Caco-2 (cell line): ENCODE measurements around the gene PNPLA8. TPM values are rescaled to one million over a fixed set of nuclear protein-coding genes. Genes with fewer than 3 reads are reported as not detected.

Source experiments
- BruUV-seq: library from RNA; stranded (reverse); fragments of 400-500 nt; replicated peaks from 2 replicates; lab custom pipeline; 2021; lab: Mats Ljungman, UMichigan
- CTCF ChIA-PET: fragments of 300-600 bp; sonication (Branson Sonifier 250); formaldehyde crosslinking; loops from one replicate; lab custom pipeline; 2022; ENCODE audit warnings: antibody characterized with exemption; lab: Charles Lee
- POLR2A ChIA-PET: fragments of 300-600 bp; sonication (Branson Sonifier 250); formaldehyde crosslinking; loops from one replicate; lab custom pipeline; 2022; ENCODE audit warnings: antibody characterized with exemption; lab: Charles Lee
- DNase-seq, 2 experiments: peaks; one replicate each; pipeline versions ENCODE4 v3.0.0 to v3.0.0-alpha.2; 2020 to 2022
- H3K27me3 ChIP-seq: replicated peaks from 2 replicates; pipeline ENCODE4 v1.6.0; 2011; ENCODE audit warnings: low read length; ENCODE audit not compliant: control insufficient read depth, insufficient read depth
- H3K36me3 ChIP-seq: 2 replicates; pipeline ENCODE4 v1.5.1; 2011; ENCODE audit warnings: low read length; ENCODE audit not compliant: control insufficient read depth, insufficient read depth
- H3K4me1 ChIP-seq: fragments of 250-450 bp; sonication (Bioruptor Pico); 2 replicates; pipeline ENCODE4 v1.5.1; 2020; ENCODE audit warnings: mild to moderate bottlenecking
- H3K4me3 ChIP-seq: 2 replicates; pipeline ENCODE4 v1.5.1; 2011; ENCODE audit warnings: low read depth, mild to moderate bottlenecking, control low read depth, low read length
- H3K9me3 ChIP-seq: fragments of 250-450 bp; sonication (Bioruptor Pico); 2 replicates; pipeline ENCODE4 v1.5.1; 2020; ENCODE audit warnings: mild to moderate bottlenecking, moderate library complexity
- H3K27ac Mint-ChIP-seq: one replicate; pipeline ENCODE4 v1.8.0; 2022; ENCODE audit warnings: mixed read lengths; ENCODE audit not compliant: unreplicated experiment
- H3K27me3 Mint-ChIP-seq: one replicate; pipeline ENCODE4 v1.8.0; 2022; ENCODE audit warnings: mixed read lengths; ENCODE audit not compliant: insufficient read depth, unreplicated experiment
- H3K36me3 Mint-ChIP-seq: one replicate; pipeline ENCODE4 v1.8.0; 2022; ENCODE audit warnings: mild to moderate bottlenecking, mixed read lengths; ENCODE audit not compliant: insufficient read depth, unreplicated experiment
- H3K4me1 Mint-ChIP-seq: one replicate; pipeline ENCODE4 v1.8.0; 2022; ENCODE audit warnings: low read depth, mixed read lengths; ENCODE audit not compliant: unreplicated experiment
- H3K4me3 Mint-ChIP-seq: one replicate; pipeline ENCODE4 v1.8.0; 2022; ENCODE audit warnings: mild to moderate bottlenecking, moderate library complexity, mixed read lengths; ENCODE audit not compliant: unreplicated experiment
- H3K9me3 Mint-ChIP-seq: one replicate; pipeline ENCODE4 v1.8.0; 2022; ENCODE audit warnings: mixed read lengths; ENCODE audit not compliant: unreplicated experiment
- CTCF ChIP-seq, 2 experiments: fragments of 200-600 bp in 1 of 2; IDR thresholded peaks; 1 replicate in 1 of 2; 2 replicates in 1 of 2; pipeline versions ENCODE4 v1.5.1 to v1.8.0; 2011 to 2022; ENCODE audit warnings: antibody characterized with exemption in 1 of 2, control low read depth in 1 of 2, inconsistent platforms in 1 of 2, low read depth in 1 of 2, low read length in 1 of 2, mild to moderate bottlenecking in 1 of 2, moderate library complexity in 1 of 2; ENCODE audit not compliant: insufficient read depth in 1 of 2, severe bottlenecking in 1 of 2, unreplicated experiment in 1 of 2
- intact Hi-C: fragments of 100-400 bp; cut with micrococcal nuclease; formaldehyde crosslinking; loops from one replicate; pipeline ENCODE4 v1.10.0; 2022; ENCODE audit not compliant: unreplicated experiment
- total RNA-seq: library from RNA; stranded (reverse); gene quantifications from 2 replicates; pipeline ENCODE4 v1.2.3, GENCODE V29; 2022

PNPLA8 gene
- total RNA-seq, 1 experiment from 2014 or later = 15.3 TPM

GRCh38 chr7:108431099-108431498, 94.8 kb downstream of the PNPLA8 start:
- CTCF ChIA-PET = no interaction called here
- Mint-ChIP-seq H3K4me1 (peaks cover 16% of the 10 kb centered on the region), H3K27me3 (no peaks in the 10 kb centered on the region), H3K36me3 (peaks cover 17% of the 10 kb centered on the region), H3K9me3 (no peaks in the 10 kb centered on the region), H3K27ac (no peak overlapping the region), H3K4me3 (no peak overlapping the region)
- Histone ChIP-seq H3K36me3 (no peaks in the 10 kb centered on the region), H3K27me3 (no peaks in the 10 kb centered on the region), H3K9me3 (no peaks in the 10 kb centered on the region), H3K4me3 (no peak overlapping the region), H3K4me1 (peaks cover 29% of the 10 kb centered on the region)
- BruUV-seq = no TSS peak
- no peak for DNase-seq
- POLR2A ChIA-PET = no interaction called here
- intact Hi-C loops = no loop called here
- TF ChIP-seq CTCF (IDR thresholded peaks at IDR 0.05; ENCODE audit: insufficient read depth in 1 of 2, low read depth in 1 of 2, low read length in 1 of 2, severe bottlenecking in 1 of 2, unreplicated experiment in 1 of 2) = no peak

DNA sequence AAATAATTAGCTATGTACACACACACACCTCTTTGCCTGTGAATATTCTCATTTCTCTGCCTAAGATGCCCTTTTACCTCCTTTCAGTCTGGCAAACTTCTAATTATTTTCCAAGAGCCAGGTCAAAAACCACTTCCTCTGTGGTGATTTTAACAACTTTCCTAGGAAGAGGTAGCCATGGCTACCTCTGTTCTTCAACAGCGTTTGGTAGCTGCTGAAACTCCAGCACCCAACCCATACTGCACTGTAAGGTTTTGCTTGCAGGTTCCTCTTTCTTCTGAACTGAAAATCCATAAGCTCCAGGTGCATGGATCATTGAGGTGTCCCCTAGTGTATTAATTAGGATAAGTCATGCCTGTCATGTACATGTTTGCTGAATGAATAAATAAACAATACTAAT, 95.3 kb downstream of the PNPLA8 start:
- ChIA-PET POLR2A (no interaction called here), CTCF (no interaction called here)
- peaks cover 29% of the 10 kb centered on the region for H3K4me1 ChIP-seq
- Mint-ChIP-seq H3K27ac (no peak overlapping the region), H3K9me3 (no peaks in the 10 kb centered on the region), H3K4me1 (peaks cover 15% of the 10 kb centered on the region), H3K4me3 (no peak overlapping the region), H3K36me3 (peaks cover 16% of the 10 kb centered on the region), H3K27me3 (no peaks in the 10 kb centered on the region)
- H3K9me3 ChIP-seq = no peaks in the 10 kb centered on the region
- no peak overlapping the region for H3K4me3 ChIP-seq
- H3K36me3 ChIP-seq = no peaks in the 10 kb centered on the region
- no peaks in the 10 kb centered on the region for H3K27me3 ChIP-seq
- no TSS peak for BruUV-seq
- TF ChIP-seq CTCF (IDR thresholded peaks at IDR 0.05; ENCODE audit: insufficient read depth in 1 of 2, low read depth in 1 of 2, low read length in 1 of 2, severe bottlenecking in 1 of 2, unreplicated experiment in 1 of 2) = no peak
- intact Hi-C loops = no loop called here
- no peak for DNase-seq

DNA sequence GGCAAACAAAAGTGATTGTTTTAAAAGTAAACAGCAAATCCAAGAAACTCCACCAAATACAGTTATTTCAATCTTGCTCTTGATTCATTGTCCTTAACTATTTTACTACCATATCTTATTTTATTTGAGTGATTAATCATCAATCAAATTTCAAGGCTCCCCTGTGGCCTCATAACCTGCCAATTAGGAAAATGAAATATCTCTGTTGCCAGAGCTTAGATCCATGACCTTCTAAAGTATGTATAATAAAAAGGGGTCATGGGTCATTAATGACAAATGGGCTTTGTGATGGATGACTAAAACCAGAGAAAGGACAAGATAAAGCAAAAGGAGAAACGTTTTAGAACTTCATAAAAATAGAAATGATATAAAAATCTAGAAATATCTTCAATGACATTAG, 98.2 kb downstream of the PNPLA8 start:
- Mint-ChIP-seq H3K27ac (no peak overlapping the region), H3K9me3 (no peaks in the 10 kb centered on the region), H3K4me3 (no peak overlapping the region), H3K4me1 (no peaks in the 10 kb centered on the region), H3K27me3 (no peaks in the 10 kb centered on the region), H3K36me3 (peaks cover 21% of the 10 kb centered on the region)
- H3K36me3 ChIP-seq = no peaks in the 10 kb centered on the region
- ChIA-PET CTCF (no interaction called here), POLR2A (no interaction called here)
- intact Hi-C loops = no loop called here
- H3K4me1 ChIP-seq = peaks cover 22% of the 10 kb centered on the region
- TF ChIP-seq CTCF (IDR thresholded peaks at IDR 0.05; ENCODE audit: insufficient read depth in 1 of 2, low read depth in 1 of 2, low read length in 1 of 2, severe bottlenecking in 1 of 2, unreplicated experiment in 1 of 2) = no peak
- H3K27me3 ChIP-seq = no peaks in the 10 kb centered on the region
- no peak for DNase-seq
- no peaks in the 10 kb centered on the region for H3K9me3 ChIP-seq
- no TSS peak for BruUV-seq
- H3K4me3 ChIP-seq = no peak overlapping the region
